Spinal cord (tissue), 10 donors: Measurements from ENCODE around the gene PC. TPM values are rescaled to one million over a fixed set of nuclear protein-coding genes. Genes with fewer than 3 reads are reported as not detected.

ENCODE experiments used
- DNase-seq, 6 donors: peaks; one replicate each; pipeline versions ENCODE4 v3.0.0 to v3.0.0-alpha.2; 2013 to 2015; ENCODE audit warnings: low spot score in 6 of 6, low read depth in 4 of 6
- H3K27ac ChIP-seq: one replicate; pipeline ENCODE4 v1.5.1; 2013; ENCODE audit warnings: low read depth, low read length, control low read depth
- H3K27me3 ChIP-seq: one replicate; pipeline ENCODE4 v1.6.1; 2013; ENCODE audit warnings: low read length; ENCODE audit not compliant: control insufficient read depth, insufficient read depth
- H3K36me3 ChIP-seq: one replicate; pipeline ENCODE4 v1.6.1; 2013; ENCODE audit warnings: low read length; ENCODE audit not compliant: control insufficient read depth, insufficient read depth
- H3K4me1 ChIP-seq: one replicate; pipeline ENCODE4 v1.6.1; 2013; ENCODE audit warnings: low read length; ENCODE audit not compliant: control insufficient read depth, insufficient read depth
- H3K4me3 ChIP-seq: one replicate; pipeline ENCODE4 v1.5.1; 2013; ENCODE audit warnings: low read depth, low read length, control low read depth
- H3K9me3 ChIP-seq: one replicate; pipeline ENCODE4 v1.6.1; 2013; ENCODE audit warnings: low read length; ENCODE audit not compliant: control insufficient read depth, insufficient read depth
- WGBS: methylation state at CpG from one replicate; pipeline ENCODE4 v1.1.5; 2013; ENCODE audit warnings: missing lambda C conversion rate; ENCODE audit not compliant: insufficient coverage; 5-methylcytosine and 5-hydroxymethylcytosine counted together
- polyA plus RNA-seq, 2 donors: library from polyadenylated mRNA; unstranded; fragments of 120-200 nt; gene quantifications; one replicate each; pipeline ENCODE4 v1.2.1, GENCODE V29; 2013; ENCODE audit not compliant: insufficient read length in 2 of 2
- total RNA-seq, 2 donors: library from RNA; depleted of rRNA in 1 of 2; stranded (reverse); fragments of 120-200 nt in 1 of 2; fragments of >200 nt in 1 of 2; gene quantifications; one replicate each; pipeline versions ENCODE4 v1.2.3 to v1.2.4, GENCODE V29; 2013 to 2014
- donor health status: healthy.

The PC gene
- total and polyA plus RNA-seq, 4 donors, result 33.9 to 71.8 (median 54.5) TPM

GRCh38 chr11:66855574-66856495, 102.3 kb downstream of the PC start:
- H3K27ac ChIP-seq, result peak overlapping the region; percentile 93
- H3K9me3 ChIP-seq, result no peaks in the 10 kb centered on the region
- no peaks in the 10 kb centered on the region for H3K27me3 ChIP-seq
- H3K36me3 ChIP-seq, result peaks cover 70% of the 10 kb centered on the region
- DNase-seq, result peak; percentile 61 to 96 (median 82)
- 2% methylated on average over 41 of the region's 51 CpGs for WGBS
- H3K4me3 ChIP-seq, result peak overlapping the region; percentile 75
- H3K4me1 ChIP-seq, result peaks cover 37% of the 10 kb centered on the region

GRCh38 chr11:66854729-66855211, 103.4 kb downstream of the PC start:
- DNase-seq, result no peak

GRCh38 chr11:66854231-66854661, 103.9 kb downstream of the PC start:
- Histone ChIP-seq H3K27ac (no peak overlapping the region), H3K27me3 (no peaks in the 10 kb centered on the region), H3K36me3 (peaks cover 70% of the 10 kb centered on the region), H3K9me3 (no peaks in the 10 kb centered on the region), H3K4me1 (peaks cover 34% of the 10 kb centered on the region), H3K4me3 (no peak overlapping the region)
- 94% methylated on average over 12 of the region's 12 CpGs for WGBS
- DNase-seq, result no peak

More at GRCh38 chr11:66854729-66855211, 103.4 kb downstream of the PC start:
- WGBS, result 98% methylated on average over 15 of the region's 15 CpGs
- Histone ChIP-seq H3K4me1 (peaks cover 37% of the 10 kb centered on the region), H3K9me3 (no peaks in the 10 kb centered on the region), H3K4me3 (no peak overlapping the region), H3K27me3 (no peaks in the 10 kb centered on the region), H3K27ac (no peak overlapping the region), H3K36me3 (peaks cover 70% of the 10 kb centered on the region)

- Histone ChIP-seq H3K36me3 (peaks cover 70% of the 10 kb centered on the region), H3K4me3 (no peak overlapping the region), H3K27me3 (no peaks in the 10 kb centered on the region), H3K27ac (no peak overlapping the region), H3K9me3 (no peaks in the 10 kb centered on the region), H3K4me1 (peaks cover 28% of the 10 kb centered on the region)
- DNase-seq, result no peak
- 92% methylated on average over 26 of the region's 26 CpGs for WGBS
These were observed 104.6 kb downstream of the PC start for GRCh38 chr11:66853242-66854229.

- peaks cover 20% of the 10 kb centered on the region for H3K4me1 ChIP-seq
- no peak for DNase-seq
- 88% methylated on average over 26 of the region's 26 CpGs for WGBS
These were observed 105.5 kb downstream of the PC start for GRCh38 chr11:66852466-66853241.

GRCh38 chr11:66851698-66852465, 106.3 kb downstream of the PC start:
- DNase-seq, result no peak
- Histone ChIP-seq H3K4me1 (peaks cover 15% of the 10 kb centered on the region), H3K27me3 (no peaks in the 10 kb centered on the region), H3K36me3 (peaks cover 72% of the 10 kb centered on the region), H3K27ac (no peak overlapping the region), H3K9me3 (no peaks in the 10 kb centered on the region), H3K4me3 (no peak overlapping the region)
- 79% methylated on average over 26 of the region's 26 CpGs for WGBS

More at GRCh38 chr11:66852466-66853241, 105.5 kb downstream of the PC start:
- Histone ChIP-seq H3K27ac (no peak overlapping the region), H3K4me3 (no peak overlapping the region), H3K9me3 (no peaks in the 10 kb centered on the region), H3K36me3 (peaks cover 69% of the 10 kb centered on the region), H3K27me3 (no peaks in the 10 kb centered on the region)

GRCh38 chr11:66851239-66851596, 107.0 kb downstream of the PC start:
- H3K27ac ChIP-seq, result no peak overlapping the region
- DNase-seq, result no peak
- H3K4me1 ChIP-seq, result peaks cover 15% of the 10 kb centered on the region
- 71% methylated on average over 3 of the region's 4 CpGs for WGBS
- H3K27me3 ChIP-seq, result no peaks in the 10 kb centered on the region
- H3K9me3 ChIP-seq, result no peaks in the 10 kb centered on the region
- H3K4me3 ChIP-seq, result no peak overlapping the region
- peaks cover 78% of the 10 kb centered on the region for H3K36me3 ChIP-seq

GRCh38 chr11:66850588-66851238, 107.5 kb downstream of the PC start:
- 91% methylated on average over 21 of the region's 23 CpGs for WGBS
- DNase-seq, result no peak

More at GRCh38 chr11:66850588-66851238, 107.5 kb downstream of the PC start:
- H3K27me3 ChIP-seq, result no peaks in the 10 kb centered on the region
- H3K4me1 ChIP-seq, result peaks cover 13% of the 10 kb centered on the region
- no peaks in the 10 kb centered on the region for H3K9me3 ChIP-seq
- peaks cover 83% of the 10 kb centered on the region for H3K36me3 ChIP-seq
- H3K27ac ChIP-seq, result no peak overlapping the region
- H3K4me3 ChIP-seq, result no peak overlapping the region
